Neutrophil (primary cell): ENCODE data around the gene SYNPR.

Experiments
- H3K27ac ChIP-seq: fragments of 200-600 bp; sonication (generic); 2 replicates; pipeline ENCODE4 v1.5.1; 2016; ENCODE audit warnings: mild to moderate bottlenecking, moderate library complexity
- H3K27me3 ChIP-seq: fragments of 200-600 bp; sonication (generic); 2 replicates; pipeline ENCODE4 v1.6.0; 2016; ENCODE audit warnings: mild to moderate bottlenecking
- H3K36me3 ChIP-seq: fragments of 200-600 bp; sonication (generic); 2 replicates; pipeline ENCODE4 v1.5.1; 2017
- H3K4me1 ChIP-seq, 2 experiments: fragments of 200-600 bp in 1 of 2; sonication (generic) in 1 of 2; 1 replicate in 1 of 2; 2 replicates in 1 of 2; pipeline versions ENCODE4 v1.5.1 to v1.6.1; 2013 to 2016; ENCODE audit warnings: low read depth in 1 of 2, low read length in 1 of 2, mild to moderate bottlenecking in 1 of 2, moderate library complexity in 1 of 2; ENCODE audit not compliant: control insufficient read depth in 1 of 2, insufficient read depth in 1 of 2
- H3K4me3 ChIP-seq, 2 experiments: fragments of 200-600 bp in 1 of 2; sonication (generic) in 1 of 2; 1 replicate in 1 of 2; 2 replicates in 1 of 2; pipeline ENCODE4 v1.5.1; 2013 to 2016; ENCODE audit warnings: low read depth in 1 of 2, low read length in 1 of 2, mild to moderate bottlenecking in 1 of 2, moderate library complexity in 1 of 2
- H3K9me3 ChIP-seq: fragments of 200-600 bp; sonication (generic); 2 replicates; pipeline ENCODE4 v1.5.1; 2016
- TF ChIP-seq, protein P1 (sequence below): fragments of 200-600 bp; sonication (generic); IDR thresholded peaks from 2 replicates; pipeline ENCODE4 v1.5.1; 2016; ENCODE audit warnings: antibody characterized with exemption

Gene SYNPR

DNA sequence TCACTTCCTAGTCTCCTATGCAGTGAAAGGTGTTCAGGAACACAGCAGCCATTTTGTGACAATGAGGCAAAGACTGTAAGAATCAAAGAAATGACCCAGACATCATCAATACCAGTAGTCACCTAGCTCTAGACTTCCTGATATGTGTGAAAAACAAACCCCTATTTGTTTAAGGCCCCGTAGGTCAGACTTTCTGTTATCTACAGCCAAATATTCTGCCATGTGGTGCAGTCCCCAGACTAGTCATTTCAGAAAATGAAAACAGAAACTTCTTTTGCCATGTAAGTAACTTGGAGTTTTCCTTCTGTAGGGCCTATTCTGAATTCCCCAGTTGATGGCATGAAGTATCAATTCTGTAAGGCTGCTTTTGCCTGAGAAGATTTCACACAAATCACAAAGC, 192.6 kb downstream of the SYNPR start:
- Histone ChIP-seq H3K36me3 (no peaks in the 10 kb centered on the region), H3K27me3 (no peaks in the 10 kb centered on the region), H3K27ac (no peak overlapping the region), H3K4me1 (no peaks in the 10 kb centered on the region), H3K9me3 (no peaks in the 10 kb centered on the region), H3K4me3 (no peak overlapping the region)
- TF ChIP-seq, protein P1, sequence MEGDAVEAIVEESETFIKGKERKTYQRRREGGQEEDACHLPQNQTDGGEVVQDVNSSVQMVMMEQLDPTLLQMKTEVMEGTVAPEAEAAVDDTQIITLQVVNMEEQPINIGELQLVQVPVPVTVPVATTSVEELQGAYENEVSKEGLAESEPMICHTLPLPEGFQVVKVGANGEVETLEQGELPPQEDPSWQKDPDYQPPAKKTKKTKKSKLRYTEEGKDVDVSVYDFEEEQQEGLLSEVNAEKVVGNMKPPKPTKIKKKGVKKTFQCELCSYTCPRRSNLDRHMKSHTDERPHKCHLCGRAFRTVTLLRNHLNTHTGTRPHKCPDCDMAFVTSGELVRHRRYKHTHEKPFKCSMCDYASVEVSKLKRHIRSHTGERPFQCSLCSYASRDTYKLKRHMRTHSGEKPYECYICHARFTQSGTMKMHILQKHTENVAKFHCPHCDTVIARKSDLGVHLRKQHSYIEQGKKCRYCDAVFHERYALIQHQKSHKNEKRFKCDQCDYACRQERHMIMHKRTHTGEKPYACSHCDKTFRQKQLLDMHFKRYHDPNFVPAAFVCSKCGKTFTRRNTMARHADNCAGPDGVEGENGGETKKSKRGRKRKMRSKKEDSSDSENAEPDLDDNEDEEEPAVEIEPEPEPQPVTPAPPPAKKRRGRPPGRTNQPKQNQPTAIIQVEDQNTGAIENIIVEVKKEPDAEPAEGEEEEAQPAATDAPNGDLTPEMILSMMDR = no peak

DNA sequence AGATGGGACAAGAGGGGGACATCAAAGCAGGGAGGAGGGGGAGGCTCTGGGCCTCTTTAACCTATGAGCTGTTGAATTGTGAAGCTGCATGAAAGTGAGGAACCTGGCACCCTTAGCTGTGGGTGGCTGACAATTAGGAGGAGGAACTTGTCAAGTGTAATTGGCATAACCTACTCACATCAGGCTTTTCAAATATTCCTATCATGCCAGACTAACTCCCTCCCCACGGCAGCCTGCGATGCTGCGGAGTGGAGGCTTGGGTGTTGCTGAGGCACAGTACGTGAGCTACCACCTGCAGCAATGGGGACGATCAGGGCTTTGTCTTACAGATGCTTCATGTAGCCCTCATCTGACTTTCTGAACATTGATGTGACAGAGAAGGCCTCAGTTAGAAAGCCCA, 193.7 kb downstream of the SYNPR start:
- Histone ChIP-seq H3K4me3 (no peak overlapping the region), H3K27me3 (no peaks in the 10 kb centered on the region), H3K36me3 (no peaks in the 10 kb centered on the region)

DNA sequence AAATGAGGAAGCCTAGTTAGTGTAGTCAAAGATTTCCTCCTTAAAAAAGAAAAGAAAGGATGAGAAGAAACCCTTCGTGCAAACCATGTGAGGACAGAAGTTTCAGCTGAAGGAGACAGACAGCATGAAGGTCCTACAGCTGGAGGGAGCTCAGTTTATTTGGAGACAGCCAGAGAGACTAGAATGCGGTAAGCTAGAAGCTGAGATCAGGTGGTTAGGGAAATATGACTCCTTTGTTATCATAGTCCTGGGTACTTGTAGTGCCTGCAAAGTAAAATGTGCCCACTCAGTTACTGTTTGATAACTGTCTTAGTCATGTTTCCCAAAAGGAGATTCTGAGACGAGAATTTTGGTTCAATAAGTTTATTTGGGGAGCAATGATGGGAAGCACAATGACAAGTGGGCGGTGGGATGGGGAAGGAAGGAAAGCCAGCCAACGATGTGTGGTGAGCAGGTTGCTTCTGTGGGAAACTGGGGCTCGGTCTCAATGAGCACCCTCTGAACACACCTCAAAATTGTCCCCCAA, 195.6 kb downstream of the SYNPR start:
- Histone ChIP-seq H3K4me1 (no peaks in the 10 kb centered on the region), H3K36me3 (no peaks in the 10 kb centered on the region), H3K4me3 (no peak overlapping the region), H3K27me3 (no peaks in the 10 kb centered on the region), H3K9me3 (no peaks in the 10 kb centered on the region), H3K27ac (no peak overlapping the region)
- TF ChIP-seq, protein P1 = no peak

More for the DNA sequence above, 193.7 kb downstream of the SYNPR start:
- Histone ChIP-seq H3K27ac (no peak overlapping the region), H3K4me1 (no peaks in the 10 kb centered on the region), H3K9me3 (no peaks in the 10 kb centered on the region)
- TF ChIP-seq, protein P1 = no peak

DNA sequence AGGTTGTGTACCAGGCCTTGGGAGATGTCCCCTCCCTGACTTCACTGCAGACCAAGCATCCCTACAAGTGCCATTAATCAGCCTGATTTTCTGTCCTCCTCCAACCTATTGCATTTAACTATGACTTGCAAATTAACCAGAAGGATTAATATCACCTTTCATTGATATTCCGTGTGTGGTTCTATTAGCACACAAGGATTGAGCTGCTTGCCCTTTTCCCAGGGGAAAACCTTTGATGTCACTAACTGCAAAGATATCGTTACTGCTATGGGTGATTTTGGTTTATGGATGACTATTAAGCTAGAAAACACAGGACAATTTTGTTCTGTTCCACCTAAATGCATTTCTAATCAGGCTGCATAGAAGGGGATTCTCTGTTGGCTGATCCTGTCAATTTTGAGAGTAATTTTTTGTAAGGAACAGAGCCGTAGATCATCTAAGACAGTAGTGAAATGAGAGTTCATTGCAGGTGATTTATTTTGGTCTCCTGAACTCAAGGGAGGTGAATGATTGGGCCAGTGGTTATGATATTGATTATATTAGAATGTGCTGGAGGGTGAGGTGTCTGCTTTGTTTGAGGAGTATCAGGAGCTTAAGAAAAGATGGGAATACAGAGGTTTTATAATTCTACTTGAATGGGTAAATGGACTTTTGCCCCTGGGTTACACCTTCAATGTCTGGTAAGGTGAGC, 196.9 kb downstream of the SYNPR start:
- TF ChIP-seq, protein P1 = no peak

DNA sequence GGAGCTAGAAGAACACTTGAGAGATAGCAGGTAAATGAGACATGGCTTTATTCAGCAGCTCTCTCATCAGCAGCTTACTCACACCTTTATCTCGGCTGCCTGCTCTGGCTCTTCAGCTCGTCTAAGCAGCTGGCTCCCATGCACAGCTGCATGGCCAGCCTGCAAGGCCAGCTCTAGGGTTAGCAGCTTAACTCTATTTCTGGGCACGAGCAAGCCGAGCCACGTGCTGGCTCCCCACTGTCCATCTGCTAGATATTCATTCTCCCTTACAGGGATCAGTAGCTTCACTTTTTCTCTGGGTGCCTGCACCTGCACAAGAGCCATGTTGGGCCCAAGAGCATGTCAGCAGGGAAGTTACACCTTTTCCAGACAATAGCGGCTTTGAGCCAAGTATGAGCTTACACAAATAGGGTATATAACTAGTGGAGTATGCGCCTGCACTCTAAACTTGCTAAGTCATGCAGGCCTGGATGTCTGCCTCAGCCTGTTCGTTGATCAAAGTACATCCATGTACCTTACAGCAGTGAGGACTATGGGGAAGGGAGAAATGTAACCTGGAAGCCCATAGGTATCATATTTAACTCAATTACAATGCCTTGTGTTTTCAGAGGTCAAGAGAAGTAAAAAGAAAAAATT, 199.5 kb downstream of the SYNPR start:
- no peaks in the 10 kb centered on the region for H3K4me1 ChIP-seq
- no peaks in the 10 kb centered on the region for H3K36me3 ChIP-seq
- TF ChIP-seq, protein P1 = no peak
- H3K27me3 ChIP-seq = no peaks in the 10 kb centered on the region
- no peak overlapping the region for H3K4me3 ChIP-seq
- H3K9me3 ChIP-seq = no peaks in the 10 kb centered on the region
- H3K27ac ChIP-seq = no peak overlapping the region

More for the DNA sequence above, 196.9 kb downstream of the SYNPR start:
- H3K27me3 ChIP-seq = no peaks in the 10 kb centered on the region
- no peak overlapping the region for H3K27ac ChIP-seq
- no peak overlapping the region for H3K4me3 ChIP-seq
- no peaks in the 10 kb centered on the region for H3K9me3 ChIP-seq
- H3K36me3 ChIP-seq = no peaks in the 10 kb centered on the region
- H3K4me1 ChIP-seq = no peaks in the 10 kb centered on the region
